Measurements from ENCODE around the gene EFNA5. TPM values are rescaled to one million over a fixed set of nuclear protein-coding genes. Genes with fewer than 3 reads are reported as not detected.

EFNA5 gene
- total RNA-seq, 6 experiments from 2014 or later, result 0.26 TPM; not detected in 5

- Mint-ChIP-seq H3K27ac (no peak overlapping the region), H3K4me3 (no peak overlapping the region), H3K36me3 (ENCODE audit: low read depth) (no peaks in the 10 kb centered on the region), H3K4me1 (ENCODE audit: low read depth) (no peaks in the 10 kb centered on the region), H3K27me3 (ENCODE audit: insufficient read depth) (peaks cover 4% of the 10 kb centered on the region; the same call in 1 of the 2 replicates), H3K9me3 (no peaks in the 10 kb centered on the region; the same call in 1 of the 2 replicates)
- DNase-seq, result no peak
- TF ChIP-seq CTCF (IDR thresholded peaks at IDR 0.05), result no peak
These were observed 158.7 kb downstream of the EFNA5 start for GRCh38 chr5:107512029-107512428.

- Mint-ChIP-seq H3K4me3 (no peak overlapping the region), H3K27me3 (ENCODE audit: insufficient read depth) (peaks cover 4% of the 10 kb centered on the region; the same call in 1 of the 2 replicates), H3K27ac (no peak overlapping the region), H3K9me3 (no peaks in the 10 kb centered on the region; the same call in 1 of the 2 replicates), H3K4me1 (ENCODE audit: low read depth) (no peaks in the 10 kb centered on the region), H3K36me3 (ENCODE audit: low read depth) (no peaks in the 10 kb centered on the region)
- DNase-seq, result no peak
- no peak for TF ChIP-seq CTCF (IDR thresholded peaks at IDR 0.05)
These were observed 160.6 kb downstream of the EFNA5 start for GRCh38 chr5:107510125-107510524.

- no peaks in the 10 kb centered on the region for H3K36me3 Mint-ChIP-seq (ENCODE audit: low read depth)
- no peak overlapping the region for H3K27ac Mint-ChIP-seq
- H3K9me3 Mint-ChIP-seq, result no peaks in the 10 kb centered on the region; the same call in 1 of the 2 replicates
- no peaks in the 10 kb centered on the region for H3K4me1 Mint-ChIP-seq (ENCODE audit: low read depth)
- H3K27me3 Mint-ChIP-seq (ENCODE audit: insufficient read depth), result peaks cover 1% of the 10 kb centered on the region; the same call in 1 of the 2 replicates
- H3K4me3 Mint-ChIP-seq, result no peak overlapping the region
- no peak for TF ChIP-seq CTCF (IDR thresholded peaks at IDR 0.05)
- DNase-seq, result no peak
These were observed 162.6 kb downstream of the EFNA5 start for GRCh38 chr5:107508097-107508496.

GRCh38 chr5:107505763-107506534, 164.8 kb downstream of the EFNA5 start:
- H3K27ac Mint-ChIP-seq, result no peak overlapping the region

GRCh38 chr5:107504424-107504823, 166.3 kb downstream of the EFNA5 start:
- DNase-seq, result no peak
- Mint-ChIP-seq H3K36me3 (ENCODE audit: low read depth) (no peaks in the 10 kb centered on the region), H3K27ac (no peak overlapping the region), H3K4me1 (ENCODE audit: low read depth) (peaks cover 6% of the 10 kb centered on the region; the same call in 1 of the 2 replicates), H3K4me3 (no peak overlapping the region), H3K9me3 (peaks cover 5% of the 10 kb centered on the region), H3K27me3 (ENCODE audit: insufficient read depth) (no peaks in the 10 kb centered on the region; the same call in 1 of the 2 replicates)
- TF ChIP-seq CTCF (IDR thresholded peaks at IDR 0.05), result no peak

More at GRCh38 chr5:107505763-107506534, 164.8 kb downstream of the EFNA5 start:
- Mint-ChIP-seq H3K36me3 (ENCODE audit: low read depth) (no peaks in the 10 kb centered on the region), H3K4me3 (no peak overlapping the region), H3K4me1 (ENCODE audit: low read depth) (peaks cover 6% of the 10 kb centered on the region; the same call in 1 of the 2 replicates), H3K27me3 (ENCODE audit: insufficient read depth) (no peaks in the 10 kb centered on the region; the same call in 1 of the 2 replicates), H3K9me3 (peaks cover 5% of the 10 kb centered on the region)
- no peak for TF ChIP-seq CTCF (IDR thresholded peaks at IDR 0.05)
- DNase-seq, result no peak
